Measurements from ENCODE around the gene CACNG1. TPM values are rescaled to one million over a fixed set of nuclear protein-coding genes. Genes with fewer than 3 reads are reported as not detected.
"Not testable (repeated sequence)": the region's sequence is repeated elsewhere in the genome, so short reads cannot be mapped to it uniquely, and the experiment has no call there.

The CACNG1 gene
- total RNA-seq, 1 experiment from 2014 or later, result not detected

- peaks cover 8 to 13% of the 10 kb centered on the region in 2 experiments; a peak in 3 of 4 replicates for H3K4me1 Mint-ChIP-seq
- Histone ChIP-seq H2BK12ac (ENCODE audit: insufficient read length, low read depth, low read length) (no peak overlapping the region), H3K4ac (ENCODE audit: low read depth, low read length) (no peak overlapping the region), H3K18ac (ENCODE audit: insufficient read length, low read depth, low read length) (no peak overlapping the region), H3K27me3 (ENCODE audit: insufficient read depth, low read length) (no peaks in the 10 kb centered on the region), H2AK5ac (ENCODE audit: insufficient read length, low read length) (no peak overlapping the region), H3K79me1 (ENCODE audit: insufficient read depth, low read depth, low read length, poor library complexity, severe bottlenecking) (no peaks in the 10 kb centered on the region), H3K56ac (ENCODE audit: insufficient read length, low read depth, low read length) (no peak overlapping the region), H3K4me1 (ENCODE audit: insufficient read depth, low read length) (no peaks in the 10 kb centered on the region), H4K91ac (ENCODE audit: insufficient read length, low read depth, low read length) (no peak overlapping the region), H2AFZ (ENCODE audit: low read length) (no peak overlapping the region), H3K14ac (ENCODE audit: insufficient read depth, low read length) (no peak overlapping the region), H3T11ph (ENCODE audit: low read length) (no peak overlapping the region), H3K9ac (ENCODE audit: extremely low read depth, insufficient read length, low read length) (no peak overlapping the region), H3K27ac (ENCODE audit: insufficient read length, low read depth, low read length) (no peak overlapping the region), H4K20me1 (ENCODE audit: control insufficient read depth, insufficient read depth, insufficient read length) (no peaks in the 10 kb centered on the region), H2BK15ac (ENCODE audit: low read depth, low read length) (no peak overlapping the region), H2BK5ac (ENCODE audit: insufficient read length, low read length) (no peak overlapping the region), H3K23ac (ENCODE audit: insufficient read length, low read depth, low read length) (no peak overlapping the region), H2BK120ac (ENCODE audit: low read depth, low read length, poor library complexity, severe bottlenecking) (no peak overlapping the region), H3K9me3 (ENCODE audit: control insufficient read depth, low read depth, low read length) (no peaks in the 10 kb centered on the region), H3K23me2 (ENCODE audit: insufficient read length, low read depth, low read length, poor library complexity, severe bottlenecking) (no peaks in the 10 kb centered on the region), H3K4me2 (ENCODE audit: insufficient read depth, insufficient read length, low read length) (no peak overlapping the region), H2BK20ac (ENCODE audit: low read depth, low read length, poor library complexity, severe bottlenecking) (no peak overlapping the region), H4K5ac (ENCODE audit: insufficient read length, low read depth, low read length) (no peak overlapping the region), H4K8ac (replicated peaks; ENCODE audit: insufficient read length, low read depth, low read length) (no peak overlapping the region), H3K79me2 (ENCODE audit: insufficient read depth, low read length) (no peaks in the 10 kb centered on the region)
- H3K27ac Mint-ChIP-seq, result no peak overlapping the region
- WGBS (ENCODE audit: extremely low coverage, insufficient read length, low lambda C conversion rate), result no CpG with 5 or more reads among the region's 6 CpGs
- DNase-seq, result no peak
- H3K36me3 Mint-ChIP-seq (ENCODE audit: insufficient read depth in 1 of 3, low read depth in 3 of 3), result no peaks in the 10 kb centered on the region
- peaks cover 2% of the 10 kb centered on the region for H3K27me3 Mint-ChIP-seq (ENCODE audit: low read depth)
- no peaks in the 10 kb centered on the region; a peak in 1 of 5 replicates for H3K9me3 Mint-ChIP-seq
- TF ChIP-seq, protein P1, sequence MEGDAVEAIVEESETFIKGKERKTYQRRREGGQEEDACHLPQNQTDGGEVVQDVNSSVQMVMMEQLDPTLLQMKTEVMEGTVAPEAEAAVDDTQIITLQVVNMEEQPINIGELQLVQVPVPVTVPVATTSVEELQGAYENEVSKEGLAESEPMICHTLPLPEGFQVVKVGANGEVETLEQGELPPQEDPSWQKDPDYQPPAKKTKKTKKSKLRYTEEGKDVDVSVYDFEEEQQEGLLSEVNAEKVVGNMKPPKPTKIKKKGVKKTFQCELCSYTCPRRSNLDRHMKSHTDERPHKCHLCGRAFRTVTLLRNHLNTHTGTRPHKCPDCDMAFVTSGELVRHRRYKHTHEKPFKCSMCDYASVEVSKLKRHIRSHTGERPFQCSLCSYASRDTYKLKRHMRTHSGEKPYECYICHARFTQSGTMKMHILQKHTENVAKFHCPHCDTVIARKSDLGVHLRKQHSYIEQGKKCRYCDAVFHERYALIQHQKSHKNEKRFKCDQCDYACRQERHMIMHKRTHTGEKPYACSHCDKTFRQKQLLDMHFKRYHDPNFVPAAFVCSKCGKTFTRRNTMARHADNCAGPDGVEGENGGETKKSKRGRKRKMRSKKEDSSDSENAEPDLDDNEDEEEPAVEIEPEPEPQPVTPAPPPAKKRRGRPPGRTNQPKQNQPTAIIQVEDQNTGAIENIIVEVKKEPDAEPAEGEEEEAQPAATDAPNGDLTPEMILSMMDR (conservative IDR thresholded peaks at IDR 0.05), result no peak
- no peak overlapping the region for H3K4me3 Mint-ChIP-seq
Measured at GRCh38 chr17:67040652-67041051, 3.7 kb upstream of the CACNG1 start.

DNA sequence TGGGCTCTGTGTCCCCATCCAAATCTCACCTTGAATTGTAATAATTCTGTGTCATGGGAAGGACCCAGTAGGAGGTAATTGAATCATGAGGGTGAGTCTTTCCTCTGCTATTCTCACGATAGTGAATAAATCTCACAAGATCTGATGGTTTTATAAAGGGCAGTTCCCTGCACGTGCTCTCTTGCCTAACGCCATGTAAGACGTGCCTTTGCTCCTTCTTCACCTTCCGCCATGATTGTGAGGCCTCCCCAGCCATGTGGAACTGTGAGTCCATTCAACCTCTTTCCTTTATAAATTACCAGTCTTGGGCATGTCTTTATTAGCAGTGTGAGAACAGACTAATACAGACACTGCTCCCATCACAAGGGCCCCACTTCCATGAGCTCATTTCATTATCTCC, 3.2 kb upstream of the CACNG1 start:
- H3K9me3 ChIP-seq (ENCODE audit: control insufficient read depth, low read depth, low read length); H2BK15ac ChIP-seq (ENCODE audit: low read depth, low read length); H3K79me2 ChIP-seq (ENCODE audit: insufficient read depth, low read length); H3K4me1 ChIP-seq (ENCODE audit: insufficient read depth, low read length); H3K4me3 Mint-ChIP-seq; H3K9ac ChIP-seq (ENCODE audit: extremely low read depth, insufficient read length, low read length); H2AFZ ChIP-seq (ENCODE audit: low read length); H3K23me2 ChIP-seq (ENCODE audit: insufficient read length, low read depth, low read length, poor library complexity, severe bottlenecking); H3K27ac ChIP-seq (ENCODE audit: insufficient read length, low read depth, low read length); DNase-seq; H2BK20ac ChIP-seq (ENCODE audit: low read depth, low read length, poor library complexity, severe bottlenecking); H3K36me3 Mint-ChIP-seq (ENCODE audit: insufficient read depth in 1 of 3, low read depth in 3 of 3); H2AK5ac ChIP-seq (ENCODE audit: insufficient read length, low read length); H4K5ac ChIP-seq (ENCODE audit: insufficient read length, low read depth, low read length); H4K91ac ChIP-seq (ENCODE audit: insufficient read length, low read depth, low read length); H3K14ac ChIP-seq (ENCODE audit: insufficient read depth, low read length); H3K18ac ChIP-seq (ENCODE audit: insufficient read length, low read depth, low read length); H3K4me2 ChIP-seq (ENCODE audit: insufficient read depth, insufficient read length, low read length); H3K79me1 ChIP-seq (ENCODE audit: insufficient read depth, low read depth, low read length, poor library complexity, severe bottlenecking); H3T11ph ChIP-seq (ENCODE audit: low read length); H3K9me3 Mint-ChIP-seq; H3K27me3 Mint-ChIP-seq (ENCODE audit: low read depth); H3K4ac ChIP-seq (ENCODE audit: low read depth, low read length); H3K56ac ChIP-seq (ENCODE audit: insufficient read length, low read depth, low read length); H2BK5ac ChIP-seq (ENCODE audit: insufficient read length, low read length); H3K27ac Mint-ChIP-seq; H2BK120ac ChIP-seq (ENCODE audit: low read depth, low read length, poor library complexity, severe bottlenecking); H4K20me1 ChIP-seq (ENCODE audit: control insufficient read depth, insufficient read depth, insufficient read length); H4K8ac ChIP-seq (replicated peaks; ENCODE audit: insufficient read length, low read depth, low read length); H3K27me3 ChIP-seq (ENCODE audit: insufficient read depth, low read length); H2BK12ac ChIP-seq (ENCODE audit: insufficient read length, low read depth, low read length); H3K23ac ChIP-seq (ENCODE audit: insufficient read length, low read depth, low read length): not testable (repeated sequence)
- no CpG with 5 or more reads among the region's 5 CpGs for WGBS (ENCODE audit: extremely low coverage, insufficient read length, low lambda C conversion rate)
- peaks cover 8 to 13% of the 10 kb centered on the region in 2 experiments; a peak in 3 of 4 replicates for H3K4me1 Mint-ChIP-seq

Measured in H9 (cell line).